Fibroblast of gingiva (primary cell): ENCODE data around the gene DHRS9.
"Not testable (repeated sequence)": the region's sequence is repeated elsewhere in the genome, so short reads cannot be mapped to it uniquely, and the experiment has no call there.

Experiments
- DNase-seq: peaks from one replicate; pipeline ENCODE4 v3.0.0-alpha.2; 2011; ENCODE audit warnings: low read depth

The DHRS9 gene

GRCh38 chr2:169095621-169096105, 26.3 kb downstream of the DHRS9 start:
- peak; percentile 85 for DNase-seq

- no peak for DNase-seq
Measured at GRCh38 chr2:169104848-169105247, 35.5 kb downstream of the DHRS9 start.

- DNase-seq, result no peak
Measured at GRCh38 chr2:169105476-169105875, 36.1 kb downstream of the DHRS9 start.

- no peak for DNase-seq
Measured at GRCh38 chr2:169106134-169106533, 36.8 kb downstream of the DHRS9 start.

GRCh38 chr2:169106563-169107545, 37.5 kb downstream of the DHRS9 start:
- DNase-seq, result no peak

- DNase-seq, result no peak
Measured at GRCh38 chr2:169107645-169108044, 38.3 kb downstream of the DHRS9 start.

GRCh38 chr2:169108099-169108884, 38.9 kb downstream of the DHRS9 start:
- no peak for DNase-seq

- DNase-seq, result peak; percentile 62
Measured at GRCh38 chr2:169109502-169110409, 40.4 kb downstream of the DHRS9 start.

- DNase-seq, result no peak
Measured at GRCh38 chr2:169110419-169110818, 41.1 kb downstream of the DHRS9 start.

GRCh38 chr2:169110916-169111315, 41.6 kb downstream of the DHRS9 start:
- no peak for DNase-seq

GRCh38 chr2:169112841-169113240, 43.5 kb downstream of the DHRS9 start:
- DNase-seq, result no peak

GRCh38 chr2:169114056-169114455, 44.7 kb downstream of the DHRS9 start:
- no peak for DNase-seq

- DNase-seq, result no peak
Measured at GRCh38 chr2:169116327-169116726, 47.0 kb downstream of the DHRS9 start.

GRCh38 chr2:169116993-169117392, 47.6 kb downstream of the DHRS9 start:
- no peak for DNase-seq

- DNase-seq, result no peak
Measured at GRCh38 chr2:169118060-169118459, 48.7 kb downstream of the DHRS9 start.

GRCh38 chr2:169119123-169119760, 49.9 kb downstream of the DHRS9 start:
- DNase-seq, result no peak

- DNase-seq, result no peak
Measured at GRCh38 chr2:169119851-169120250, 50.5 kb downstream of the DHRS9 start.

GRCh38 chr2:169129703-169130243, 60.4 kb downstream of the DHRS9 start:
- DNase-seq, result no peak

GRCh38 chr2:169131587-169132512, 62.5 kb downstream of the DHRS9 start:
- peak; percentile 42 for DNase-seq

- not testable (repeated sequence) for DNase-seq
Measured at GRCh38 chr2:169134272-169134671, 64.9 kb downstream of the DHRS9 start.
